H1 (cell line): ENCODE measurements around the gene JMJD1C. TPM values are rescaled to one million over a fixed set of nuclear protein-coding genes. Genes with fewer than 3 reads are reported as not detected.

ENCODE experiments used
- CTCF ChIA-PET: fragments of 300-600 bp; sonication (Branson Sonifier 250); formaldehyde crosslinking; loops from one replicate; lab custom pipeline; 2021; ENCODE audit not compliant: partially characterized antibody; lab: Charles Lee
- POLR2A ChIA-PET: fragments of 300-600 bp; sonication (Branson Sonifier 250); formaldehyde crosslinking; loops from one replicate; lab custom pipeline; 2021; ENCODE audit warnings: inconsistent platforms; ENCODE audit not compliant: partially characterized antibody; lab: Charles Lee
- DNase-seq, 2 experiments: peaks; one replicate each; pipeline versions ENCODE4 v3.0.0 to v3.0.0-alpha.2; 2010 to 2022; ENCODE audit warnings: low spot score in 2 of 2, low read depth in 1 of 2, mixed read lengths in 1 of 2
- FAIRE-seq: peaks from 2 replicates; lab custom pipeline; 2011; peaks lifted over from hg19 to GRCh38; lab: Jason Lieb, UNC
- H2AFZ ChIP-seq: 2 replicates; pipeline ENCODE4 v1.8.1; 2012; ENCODE audit warnings: low read length, inconsistent platforms
- H2AK5ac ChIP-seq: 2 replicates; pipeline ENCODE4 v1.6.1; 2013; ENCODE audit warnings: low read depth, low read length
- H2BK120ac ChIP-seq: replicated peaks from 2 replicates; pipeline ENCODE3; 2013; ENCODE audit warnings: low read depth, low read length, inconsistent platforms
- H2BK12ac ChIP-seq: 2 replicates; pipeline ENCODE4 v1.6.1; 2013; ENCODE audit warnings: low read depth, low read length
- H2BK15ac ChIP-seq: 2 replicates; pipeline ENCODE4 v1.6.1; 2013; ENCODE audit warnings: low read length
- H2BK20ac ChIP-seq: 2 replicates; pipeline ENCODE4 v1.6.1; 2013; ENCODE audit warnings: low read length
- H2BK5ac ChIP-seq: 2 replicates; pipeline ENCODE4 v1.6.1; 2013; ENCODE audit warnings: low read depth, low read length
- H3K14ac ChIP-seq: 2 replicates; pipeline ENCODE4 v1.6.1; 2013; ENCODE audit warnings: inconsistent platforms; ENCODE audit not compliant: insufficient read length
- H3K18ac ChIP-seq: 2 replicates; pipeline ENCODE4 v1.6.1; 2013; ENCODE audit warnings: low read length; ENCODE audit errors: extremely low read depth
- H3K23ac ChIP-seq: 2 replicates; pipeline ENCODE4 v1.6.1; 2013; ENCODE audit warnings: inconsistent platforms; ENCODE audit not compliant: insufficient read length
- H3K23me2 ChIP-seq: 2 replicates; pipeline ENCODE4 v1.6.1; 2013; ENCODE audit warnings: low read depth, low read length
- H3K27ac ChIP-seq: 2 replicates; pipeline ENCODE4 v1.6.1; 2011; ENCODE audit warnings: low read depth, low read length, inconsistent platforms
- H3K27me3 ChIP-seq, 4 experiments: replicated peaks in 1 of 4; 1 replicate in 1 of 4; 2 replicates in 3 of 4; pipeline versions ENCODE4 v1.6.1 to v1.8.1; 2011 to 2013; ENCODE audit warnings: low read length in 3 of 4, mild to moderate bottlenecking in 3 of 4, inconsistent platforms in 2 of 4, mixed read lengths in 2 of 4, moderate library complexity in 1 of 4; ENCODE audit not compliant: control insufficient read depth in 3 of 4, insufficient read depth in 3 of 4; ENCODE audit errors: extremely low read depth in 1 of 4
- H3K36me3 ChIP-seq, 4 experiments: 2 replicates each; pipeline versions ENCODE4 v1.6.1 to v1.8.1; 2011 to 2013; ENCODE audit warnings: mild to moderate bottlenecking in 4 of 4, low read length in 3 of 4, moderate library complexity in 2 of 4, control low read depth in 1 of 4, inconsistent platforms in 1 of 4; ENCODE audit not compliant: insufficient read depth in 4 of 4, control insufficient read depth in 2 of 4
- H3K4ac ChIP-seq: replicated peaks from 2 replicates; pipeline ENCODE3; 2013; ENCODE audit warnings: low read length, low read depth, mixed read lengths, inconsistent platforms; ENCODE audit not compliant: insufficient read length
- H3K4me1 ChIP-seq, 4 experiments: replicated peaks in 1 of 4; 1 replicate in 1 of 4; 2 replicates in 3 of 4; pipeline versions ENCODE4 v1.6.1 to v1.8.1; 2011 to 2013; ENCODE audit warnings: low read length in 3 of 4, inconsistent platforms in 2 of 4, mixed read lengths in 1 of 4; ENCODE audit not compliant: insufficient read depth in 4 of 4, control insufficient read depth in 3 of 4
- H3K4me2 ChIP-seq, 2 experiments: 2 replicates each; pipeline versions ENCODE4 v1.6.1 to v1.8.1; 2011 to 2013; ENCODE audit warnings: low read depth in 2 of 2, low read length in 2 of 2, control low read depth in 1 of 2, inconsistent platforms in 1 of 2, mild to moderate bottlenecking in 1 of 2; ENCODE audit not compliant: insufficient read depth in 1 of 2
- H3K4me3 ChIP-seq, 4 experiments: fragments of 200-600, 300-600 bp in 1 of 4; sonication (generic), shearing (Covaris generic), sonication (Bioruptor Twin) in 1 of 4; 2 replicates each; pipeline versions ENCODE4 v1.5.1 to v1.8.1; 2011 to 2016; ENCODE audit warnings: low read length in 4 of 4, low read depth in 3 of 4, control low read depth in 2 of 4, inconsistent platforms in 2 of 4, mild to moderate bottlenecking in 2 of 4, mixed read lengths in 1 of 4, moderate library complexity in 1 of 4; ENCODE audit not compliant: insufficient read depth in 2 of 4; ENCODE audit errors: extremely low read depth in 1 of 4
- H3K56ac ChIP-seq: replicated peaks from 2 replicates; pipeline ENCODE3; 2013; ENCODE audit warnings: low read depth, mild to moderate bottlenecking, mixed read lengths, low read length, inconsistent platforms; ENCODE audit not compliant: insufficient read length
- H3K79me1 ChIP-seq: 2 replicates; pipeline ENCODE4 v1.6.1; 2013; ENCODE audit warnings: low read depth, low read length, control low read depth
- H3K79me2 ChIP-seq, 2 experiments: 2 replicates each; pipeline versions ENCODE4 v1.6.1 to v1.8.1; 2012 to 2013; ENCODE audit warnings: low read length in 2 of 2, mild to moderate bottlenecking in 2 of 2, inconsistent platforms in 1 of 2; ENCODE audit not compliant: insufficient read depth in 2 of 2, control insufficient read depth in 1 of 2
- H3K9ac ChIP-seq, 4 experiments: replicated peaks in 1 of 4; 1 replicate in 1 of 4; 2 replicates in 3 of 4; pipeline versions ENCODE4 v1.6.1 to v1.8.1; 2011 to 2013; ENCODE audit warnings: low read depth in 3 of 4, low read length in 3 of 4, control low read depth in 2 of 4, mild to moderate bottlenecking in 2 of 4, moderate library complexity in 2 of 4, inconsistent platforms in 1 of 4; ENCODE audit errors: extremely low read depth in 1 of 4
- H3K9me3 ChIP-seq, 2 experiments: 2 replicates each; pipeline versions ENCODE4 v1.6.1 to v1.8.1; 2012 to 2013; ENCODE audit warnings: mild to moderate bottlenecking in 2 of 2, moderate library complexity in 2 of 2, control low read depth in 1 of 2, inconsistent platforms in 1 of 2, low read depth in 1 of 2, low read length in 1 of 2, mixed read lengths in 1 of 2; ENCODE audit not compliant: insufficient read depth in 2 of 2
- H4K20me1 ChIP-seq, 2 experiments: replicated peaks in 1 of 2; 2 replicates each; pipeline versions ENCODE3 to v1.8.1; 2011 to 2013; ENCODE audit warnings: inconsistent platforms in 2 of 2, low read length in 2 of 2, mild to moderate bottlenecking in 1 of 2; ENCODE audit not compliant: insufficient read depth in 2 of 2, control insufficient read depth in 1 of 2
- H4K5ac ChIP-seq: 2 replicates; pipeline ENCODE4 v1.6.1; 2013; ENCODE audit warnings: low read length, low read depth, mixed read lengths, inconsistent platforms; ENCODE audit not compliant: insufficient read length
- H4K8ac ChIP-seq: 2 replicates; pipeline ENCODE4 v1.8.0; 2013; ENCODE audit warnings: mild to moderate bottlenecking, moderate library complexity, low read length, inconsistent platforms; ENCODE audit not compliant: insufficient read depth; ENCODE audit errors: extremely low read depth
- H4K91ac ChIP-seq: replicated peaks from 2 replicates; pipeline ENCODE3; 2013; ENCODE audit warnings: low read length, mixed read lengths, inconsistent platforms; ENCODE audit not compliant: insufficient read length
- FOSL1 ChIP-seq: IDR thresholded peaks from 2 replicates; pipeline ENCODE4 v1.6.1; 2011; ENCODE audit warnings: mild to moderate bottlenecking, low read depth, low read length, moderate library complexity; ENCODE audit not compliant: insufficient read depth
- MAFK ChIP-seq: IDR thresholded peaks from 2 replicates; pipeline ENCODE4 v1.6.1; 2012; ENCODE audit warnings: low read depth, mild to moderate bottlenecking, improper control_type of control experiment, low read length
- WGBS, 2 experiments: shearing (Covaris generic) in 1 of 2; methylation state at CpG; one replicate each; pipeline versions ENCODE4 v1.1.6 to v1.1.7; 2013 to 2015; ENCODE audit warnings: low lambda C conversion rate in 2 of 2, mixed read lengths in 2 of 2, inconsistent platforms in 1 of 2, low coverage in 1 of 2, missing lambda C conversion rate in 1 of 2; ENCODE audit not compliant: insufficient replicate concordance in 2 of 2, insufficient coverage in 1 of 2, insufficient read length in 1 of 2; ENCODE audit errors: extremely low coverage in 1 of 2, missing lambda C conversion rate in 1 of 2; 5-methylcytosine and 5-hydroxymethylcytosine counted together
- polyA plus RNA-seq, 7 experiments: library from polyadenylated mRNA; depleted of rRNA in 3 of 7; stranded (reverse) in 5 of 7; unstranded in 2 of 7; fragments of >200 nt in 5 of 7; fragments of 200-250 nt in 2 of 7; gene quantifications; 1 replicate in 5 of 7; 2 replicates in 1 of 7; 4 replicates in 1 of 7; pipeline versions ENCODE4 v1.2.1 to v1.2.3, GENCODE V29; 2011 to 2013; ENCODE audit warnings: missing spikeins in 2 of 7, mixed read lengths in 2 of 7
- total RNA-seq: library from RNA; stranded (reverse); fragmentation: NEBNext Ultra II Directional; extraction: Animal tissue kit (Norgen Biotek cat#: 25700); gene quantifications from 2 replicates; pipeline ENCODE4 v1.2.1, GENCODE V29; 2021

JMJD1C gene
- total and polyA plus RNA-seq, 2 of the 8 experiments (the other 6 are each of a cell fraction or from before 2014, with no cell fraction given): 54.5 to 210 TPM

- Histone ChIP-seq H2BK120ac (no peak overlapping the region), H3K9ac (no peak overlapping the region), H2BK5ac (no peak overlapping the region), H3K79me2 (peaks cover 3 to 41% of the 10 kb centered on the region in 2 experiments; a peak in 2 of 4 replicates), H3K14ac (no peak overlapping the region), H2BK20ac (no peak overlapping the region), H3K4ac (no peak overlapping the region), H2BK15ac (no peak overlapping the region), H4K8ac (no peak overlapping the region), H3K79me1 (no peaks in the 10 kb centered on the region), H3K23me2 (no peaks in the 10 kb centered on the region), H3K4me1 (peaks cover 0 to 10% (median 2%) of the 10 kb centered on the region in 4 experiments; a peak in 3 of 7 replicates), H4K20me1 (no peaks in the 10 kb centered on the region), H3K4me2 (no peak overlapping the region), H3K4me3 (no peak overlapping the region), H3K27ac (no peak overlapping the region), H3K36me3 (no peaks in the 10 kb centered on the region), H4K5ac (no peak overlapping the region), H3K27me3 (no peaks in the 10 kb centered on the region), H4K91ac (no peak overlapping the region), H2BK12ac (no peak overlapping the region), H3K56ac (no peak overlapping the region), H3K23ac (no peak overlapping the region), H2AFZ (no peak overlapping the region), H3K18ac (no peak overlapping the region), H3K9me3 (no peaks in the 10 kb centered on the region), H2AK5ac (no peak overlapping the region)
- FAIRE-seq: no peak
- DNase-seq: no peak
- POLR2A ChIA-PET: interaction anchor here (1.9 kb wide), 1 partner anchor 13 kb away, joined by 7 read pairs; no protein-coding TSS in a partner anchor
- CTCF ChIA-PET: no interaction called here
- WGBS, 2 experiments: 82% methylated on average over 3 of the region's 3 CpGs; no CpG with 5 or more reads in 1 of the 2 experiments
- TF ChIP-seq MAFK: peak; percentile 73; the same call in 1 of the 2 replicates
- no peak for TF ChIP-seq FOSL1
Measured at GRCh38 chr10:63281967-63282366, 183.8 kb downstream of the JMJD1C start.
